ENCODE results near the gene ADGRG6.

DNA sequence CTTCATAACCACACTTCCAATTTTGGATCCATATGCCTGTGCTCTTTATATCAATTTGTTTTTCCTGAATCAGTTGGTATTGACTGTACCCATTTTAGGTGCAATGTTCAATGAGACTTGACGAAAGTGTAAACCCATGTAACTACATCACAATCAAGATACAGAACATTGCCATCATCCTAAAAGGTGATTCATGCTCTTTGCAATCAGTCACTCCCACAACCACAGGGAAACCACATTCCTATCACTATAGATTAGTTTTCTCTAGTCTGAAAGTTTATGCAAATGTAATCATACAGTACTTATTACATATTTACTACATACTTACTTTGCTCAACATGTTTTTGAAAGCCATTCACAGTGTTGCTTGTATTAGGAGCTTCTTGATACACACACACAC lies 167.4 kb downstream of the ADGRG6 start:
- TF ChIP-seq POLR2AphosphoS5 (IDR thresholded peaks at IDR 0.05; ENCODE audit: low read depth, low read length) (no peak), POLR2A (IDR thresholded peaks at IDR 0.05; ENCODE audit: low read depth, low read length) (no peak), TAF1 (IDR thresholded peaks at IDR 0.05; ENCODE audit: low read depth, low read length) (no peak), SPI1 (IDR thresholded peaks at IDR 0.05; ENCODE audit: low read depth, low read length) (no peak), PAX5 (IDR thresholded peaks at IDR 0.05; ENCODE audit: insufficient read depth, low read length, severe bottlenecking) (no peak)
